ENCODE results near the gene CDIPT. TPM values are rescaled to one million over a fixed set of nuclear protein-coding genes. Genes with fewer than 3 reads are reported as not detected.

Gene CDIPT
- total and polyA plus RNA-seq, 2 of the 4 experiments (the other 2 are of a cell fraction), result 47.1 to 100 TPM

DNA sequence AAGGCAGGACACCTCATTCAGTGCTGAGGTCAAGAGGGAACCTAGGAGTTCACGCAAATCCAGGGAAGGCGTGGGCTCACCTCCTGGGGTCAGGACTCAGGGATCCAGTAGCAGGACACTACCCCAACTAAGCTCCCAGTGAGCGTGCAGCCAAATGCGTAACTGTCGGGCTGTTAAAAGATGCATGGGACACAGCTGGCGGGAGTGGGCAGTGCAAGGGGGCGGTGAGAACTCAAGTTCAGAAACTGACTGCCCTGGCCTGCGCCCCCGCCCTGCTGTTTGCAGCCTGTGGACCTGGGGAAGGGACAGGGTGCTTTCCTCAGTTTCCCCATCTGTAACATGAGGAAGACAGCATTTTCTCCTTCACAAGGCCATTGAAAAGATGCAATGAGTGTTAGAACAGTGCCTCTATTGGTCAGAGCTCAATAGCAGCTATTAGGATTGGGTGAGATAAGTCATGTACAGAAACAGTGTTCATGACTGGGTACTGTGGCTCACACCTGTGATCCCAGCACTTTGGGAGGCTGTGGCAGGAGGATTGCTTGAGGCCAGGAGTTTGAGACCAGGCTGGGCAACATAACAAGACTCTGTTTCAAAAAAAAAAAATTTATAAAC lies 20.2 kb downstream of the CDIPT start:
- DNase-seq, result no peak
- Histone ChIP-seq H3K9ac (ENCODE audit: low read depth, low read length) (no peak overlapping the region), H2AFZ (replicated peaks; ENCODE audit: low read length, poor library complexity) (peak overlapping the region; percentile 3), H4K8ac (ENCODE audit: low read depth in 2 of 2, low read length in 2 of 2) (no peak overlapping the region), H3K9me3 (ENCODE audit: control insufficient read depth, insufficient read depth, low read length) (no peaks in the 10 kb centered on the region), H4K5ac (ENCODE audit: low read depth, low read length) (no peak overlapping the region), H2BK15ac (ENCODE audit: low read depth, low read length) (no peak overlapping the region), H4K91ac (ENCODE audit: insufficient read depth, low read depth, low read length) (no peak overlapping the region), H3K4me2 (ENCODE audit: low read depth, low read length) (no peak overlapping the region), H3K4me1 (ENCODE audit: control insufficient read depth, insufficient read depth, low read length) (no peaks in the 10 kb centered on the region; the same call in none of the 2 replicates), H2AK9ac (replicated peaks; ENCODE audit: low read depth, low read length, poor library complexity) (no peak overlapping the region), H3K27ac (ENCODE audit: insufficient read depth, low read length) (no peak overlapping the region), H3K79me1 (ENCODE audit: low read depth in 1 of 2, low read length in 2 of 2) (peaks cover 0 to 37% of the 10 kb centered on the region in 2 experiments; a peak in 1 of 4 replicates), H3K9me1 (ENCODE audit: insufficient read depth, low read length) (no peaks in the 10 kb centered on the region), H3K4ac (ENCODE audit: low read depth, low read length) (no peak overlapping the region), H3K23ac (ENCODE audit: low read depth, low read length) (no peak overlapping the region), H3K14ac (replicated peaks; ENCODE audit: low read depth, low read length) (no peak overlapping the region), H2BK120ac (ENCODE audit: low read depth, low read length) (no peak overlapping the region), H3K4me3 (ENCODE audit: insufficient read depth, low read depth, low read length) (no peak overlapping the region), H2AK5ac (ENCODE audit: low read depth, low read length) (no peak overlapping the region), H3K36me3 (ENCODE audit: control insufficient read depth, insufficient read depth, low read length) (peaks cover 81% of the 10 kb centered on the region), H3K56ac (ENCODE audit: extremely low read depth, insufficient read depth, low read length) (no peak overlapping the region), H3K18ac (ENCODE audit: low read depth, low read length) (no peak overlapping the region), H2BK20ac (ENCODE audit: low read depth, low read length) (no peak overlapping the region), H4K20me1 (ENCODE audit: insufficient read depth, low read length) (no peaks in the 10 kb centered on the region; the same call in 1 of the 2 replicates), H3K27me3 (ENCODE audit: control insufficient read depth, insufficient read depth, low read length) (no peaks in the 10 kb centered on the region), H2BK5ac (ENCODE audit: low read depth, low read length, poor library complexity, severe bottlenecking) (no peak overlapping the region)
- BruUV-seq (replicated peaks), result no TSS peak
- TF ChIP-seq MAFK (IDR thresholded peaks at IDR 0.05; ENCODE audit: low read depth, low read length), result no peak
- TF ChIP-seq FOS (IDR thresholded peaks at IDR 0.05; ENCODE audit: low read depth, low read length), result no peak
- intact Hi-C loops (cut with micrococcal nuclease) (no loop called here), dilution Hi-C loops (cut with HindIII; ENCODE audit: low sequenced_read_pairs, unreplicated experiment) (no loop called here), in situ Hi-C loops (cut with MboI; ENCODE audit: low sequenced_read_pairs) (no loop called here)
- POLR2A ChIA-PET (ENCODE audit: unreplicated experiment), result no interaction called here
- CTCF ChIA-PET, result no interaction called here
- WGBS, 2 experiments (ENCODE audit: extremely low coverage in 2 of 2, insufficient read length in 1 of 2), result 85% methylated on average over 7 of the region's 9 CpGs; no CpG with 5 or more reads in 1 of the 2 experiments
- ATAC-seq (ENCODE audit: low read depth), result 0 out of 2 replicates have a peak, but pooled peaks have one; percentile 29

All from IMR-90 (cell line).